Tibial nerve (tissue), 4 donors: ENCODE results near the gene KIF17. TPM values are rescaled to one million over a fixed set of nuclear protein-coding genes. Genes with fewer than 3 reads are reported as not detected.

Experiments
- DNase-seq, 2 donors: peaks; one replicate each; pipeline ENCODE4 v3.0.0-alpha.2; 2019; ENCODE audit warnings: low spot score in 2 of 2
- H3K27ac ChIP-seq, 4 donors: fragments of 200-600 bp; sonication (generic) in 3 of 4; one replicate each; pipeline ENCODE4 v1.5.1; 2017 to 2019; ENCODE audit warnings: mild to moderate bottlenecking in 1 of 4
- H3K27me3 ChIP-seq, 2 donors: fragments of 200-600 bp; sonication (generic) in 1 of 2; one replicate each; pipeline versions ENCODE4 v1.5.1 to v1.6.0; 2017 to 2019
- H3K36me3 ChIP-seq, 3 donors: fragments of 200-600 bp; sonication (generic); one replicate each; pipeline ENCODE4 v1.5.1; 2018 to 2019
- H3K4me1 ChIP-seq, 4 donors: fragments of 200-600 bp; sonication (generic) in 3 of 4; one replicate each; pipeline ENCODE4 v1.5.1; 2017 to 2019
- H3K4me3 ChIP-seq, 4 donors: fragments of 200-600 bp; sonication (generic) in 3 of 4; one replicate each; pipeline ENCODE4 v1.5.1; 2017 to 2019; ENCODE audit warnings: mild to moderate bottlenecking in 1 of 4, moderate library complexity in 1 of 4
- H3K9me3 ChIP-seq, 4 donors: fragments of 200-600 bp; sonication (generic) in 3 of 4; one replicate each; pipeline ENCODE4 v1.5.1; 2017 to 2019
- CTCF ChIP-seq, 5 experiments: fragments of 200-600 bp in 3 of 5; fragments of 450-650 bp in 2 of 5; sonication (generic) in 3 of 5; IDR thresholded peaks; one replicate each; pipeline ENCODE4 v1.5.1; 2016 to 2019; ENCODE audit warnings: antibody characterized with exemption in 5 of 5, mild to moderate bottlenecking in 3 of 5, moderate library complexity in 2 of 5
- EP300 ChIP-seq, 2 donors: sonication (generic); formaldehyde crosslinking; IDR thresholded peaks; one replicate each; pipeline ENCODE4 v1.6.1; 2017; ENCODE audit warnings: antibody characterized with exemption in 2 of 2, mild to moderate bottlenecking in 1 of 2
- POLR2A ChIP-seq, 2 donors: fragments of 450-650 bp; IDR thresholded peaks; one replicate each; pipeline ENCODE4 v1.6.1; 2017; ENCODE audit warnings: antibody characterized with exemption in 2 of 2, mild to moderate bottlenecking in 2 of 2, moderate library complexity in 2 of 2
- WGBS, 2 donors: methylation state at CpG; one replicate each; pipeline ENCODE4 v1.1.5; 2018; 5-methylcytosine and 5-hydroxymethylcytosine counted together
- total RNA-seq, 4 donors: library from RNA; depleted of rRNA; stranded (reverse); fragments of >200 nt; gene quantifications; one replicate each; pipeline ENCODE4 v1.1.0, GENCODE V29; 2016

KIF17 gene
- total RNA-seq, 4 donors from 2014 or later = 0.59 to 4.2 (median 3.3) TPM

- no peak overlapping the region for H3K27ac ChIP-seq
- no peak overlapping the region for H3K4me3 ChIP-seq
- H3K9me3 ChIP-seq = no peaks in the 10 kb centered on the region
- TF ChIP-seq POLR2A (IDR thresholded peaks at IDR 0.05) (no peak), CTCF (IDR thresholded peaks at IDR 0.05) (no peak), EP300 (IDR thresholded peaks at IDR 0.05) (no peak)
- peaks cover 0 to 6% (median 0%) of the 10 kb centered on the region in 3 donors for H3K36me3 ChIP-seq
- peaks cover 0 to 28% (median 19%) of the 10 kb centered on the region in 4 donors for H3K4me1 ChIP-seq
- 61 to 67% methylated on average over 1 to 4 of the region's 4 CpGs for WGBS, 2 donors
- peaks cover 0 to 43% of the 10 kb centered on the region in 2 donors for H3K27me3 ChIP-seq
- DNase-seq = peak in 1 of 2 donors; percentile 9
Observed at GRCh38 chr1:20730690-20731056, 12.9 kb upstream of the KIF17 start.

- H3K9me3 ChIP-seq = no peaks in the 10 kb centered on the region
- H3K36me3 ChIP-seq = peaks cover 0 to 2% (median 0%) of the 10 kb centered on the region in 3 donors
- DNase-seq = no peak
- H3K4me1 ChIP-seq = peaks cover 0 to 28% (median 19%) of the 10 kb centered on the region in 4 donors
- peaks cover 0 to 43% of the 10 kb centered on the region in 2 donors for H3K27me3 ChIP-seq
- H3K4me3 ChIP-seq = no peak overlapping the region
- TF ChIP-seq EP300 (IDR thresholded peaks at IDR 0.05) = no peak
- WGBS, 2 donors = 8 to 25% methylated on average over 19 of the region's 19 CpGs
- no peak overlapping the region for H3K27ac ChIP-seq
Observed at GRCh38 chr1:20729990-20730689, 12.3 kb upstream of the KIF17 start.

- DNase-seq = no peak
- H3K36me3 ChIP-seq = no peaks in the 10 kb centered on the region
- H3K4me3 ChIP-seq = no peak overlapping the region
- H3K27ac ChIP-seq = no peak overlapping the region
- peaks cover 0 to 28% (median 19%) of the 10 kb centered on the region in 4 donors for H3K4me1 ChIP-seq
- H3K9me3 ChIP-seq = no peaks in the 10 kb centered on the region
- TF ChIP-seq EP300 (IDR thresholded peaks at IDR 0.05) = no peak
- no peak for TF ChIP-seq CTCF (IDR thresholded peaks at IDR 0.05)
- TF ChIP-seq POLR2A (IDR thresholded peaks at IDR 0.05) = no peak
- 49 to 56% methylated on average over 5 to 12 of the region's 14 CpGs for WGBS, 2 donors
- peaks cover 0 to 43% of the 10 kb centered on the region in 2 donors for H3K27me3 ChIP-seq
Observed at GRCh38 chr1:20729155-20729931, 11.5 kb upstream of the KIF17 start.

- 77 to 83% methylated on average over 8 to 9 of the region's 9 CpGs for WGBS, 2 donors
- TF ChIP-seq EP300 (IDR thresholded peaks at IDR 0.05) = no peak
- DNase-seq = no peak
- no peaks in the 10 kb centered on the region for H3K36me3 ChIP-seq
- H3K27me3 ChIP-seq = peaks cover 0 to 43% of the 10 kb centered on the region in 2 donors
- H3K4me3 ChIP-seq = no peak overlapping the region
- H3K27ac ChIP-seq = no peak overlapping the region
- H3K4me1 ChIP-seq = peaks cover 0 to 25% (median 18%) of the 10 kb centered on the region in 4 donors
- H3K9me3 ChIP-seq = no peaks in the 10 kb centered on the region
Observed at GRCh38 chr1:20728371-20729154, 10.8 kb upstream of the KIF17 start.

GRCh38 chr1:20727746-20728316 lies 10.0 kb upstream of the KIF17 start:
- WGBS, 2 donors = 41 to 45% methylated on average over 5 to 13 of the region's 13 CpGs

More at GRCh38 chr1:20727746-20728316, 10.0 kb upstream of the KIF17 start:
- Histone ChIP-seq H3K27me3 (peaks cover 0 to 43% of the 10 kb centered on the region in 2 donors), H3K27ac (no peak overlapping the region), H3K4me3 (no peak overlapping the region), H3K36me3 (no peaks in the 10 kb centered on the region), H3K4me1 (peaks cover 0 to 18% (median 14%) of the 10 kb centered on the region in 4 donors), H3K9me3 (no peaks in the 10 kb centered on the region)
- TF ChIP-seq CTCF (IDR thresholded peaks at IDR 0.05) = no peak
- TF ChIP-seq POLR2A (IDR thresholded peaks at IDR 0.05) = no peak
- no peak for TF ChIP-seq EP300 (IDR thresholded peaks at IDR 0.05)
- peak in 1 of 2 donors; percentile 6 for DNase-seq
